ENCODE data around the gene SH2D6. TPM values are rescaled to one million over a fixed set of nuclear protein-coding genes. Genes with fewer than 3 reads are reported as not detected.

The SH2D6 gene
- polyA plus RNA-seq, 2 of the 4 experiments (the other 2 are of a cell fraction), result 1.4 to 1.8 TPM

- TF ChIP-seq ATOH8 (CRISPR knock-in tag; IDR thresholded peaks at IDR 0.05; ENCODE audit: low read depth) (no peak), JUNB (IDR thresholded peaks at IDR 0.05) (no peak), PBX3 (IDR thresholded peaks at IDR 0.05) (no peak), HDAC2 (IDR thresholded peaks at IDR 0.05) (no peak), GATA3 (IDR thresholded peaks at IDR 0.05; ENCODE audit: borderline replicate concordance) (no peak), HEYL (CRISPR knock-in tag; IDR thresholded peaks at IDR 0.05) (no peak), SREBF2 (IDR thresholded peaks at IDR 0.05) (no peak), ESRRA (IDR thresholded peaks at IDR 0.05; ENCODE audit: borderline replicate concordance, low read length) (no peak), NPAS2 (CRISPR knock-in tag; IDR thresholded peaks at IDR 0.05; ENCODE audit: borderline replicate concordance) (no peak)
Observed at GRCh38 chr2:85459771-85460170, 41.3 kb downstream of the SH2D6 start (continued).

DNA sequence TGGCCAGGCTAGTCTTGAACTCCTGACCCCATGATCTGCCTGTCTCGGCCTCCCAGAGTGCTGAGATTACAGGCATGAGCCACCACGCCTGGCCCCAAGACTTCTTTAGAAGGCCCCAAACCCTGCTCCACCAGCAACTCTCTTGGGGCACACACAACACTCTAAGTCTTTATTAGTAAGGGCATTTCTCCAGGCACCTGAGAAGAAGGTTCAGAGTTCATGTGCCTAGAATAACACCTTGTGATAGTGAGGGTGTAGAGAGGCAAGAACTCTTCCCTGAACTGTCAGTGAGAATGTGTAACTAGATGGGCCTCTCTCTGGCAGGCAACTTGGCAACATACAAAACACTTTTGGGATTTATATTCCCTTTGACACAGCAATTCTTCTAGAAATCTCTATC is 43.8 kb downstream of the SH2D6 start:
- peak overlapping the region in 1 of 2 experiments; percentile 61; a peak in 3 of 6 replicates for H3K27ac ChIP-seq
- CTCF ChIA-PET, result interaction anchor here (1.6 to 3.4 kb wide), 2 partner anchors 12 to 54 kb away, joined by 3 to 15 read pairs; no protein-coding TSS in a partner anchor
- H3K4me1 ChIP-seq, result peaks cover 38% of the 10 kb centered on the region
- no peaks in the 10 kb centered on the region for H3K9me3 ChIP-seq
- whole genome bisulfite sequencing (ENCODE audit: missing lambda C conversion rate), result 89% methylated on average over 2 of the region's 2 CpGs
- H3K4me3 ChIP-seq, result no peak overlapping the region
- TF ChIP-seq ESRRA (IDR thresholded peaks at IDR 0.05; ENCODE audit: borderline replicate concordance, low read length) (no peak), BCL3 (IDR thresholded peaks at IDR 0.05) (no peak), HES2 (IDR thresholded peaks at IDR 0.05) (no peak), KDM5A (IDR thresholded peaks at IDR 0.05) (no peak), CBX2 (IDR thresholded peaks at IDR 0.05; ENCODE audit: borderline replicate concordance, low read depth) (no peak), HEYL (CRISPR knock-in tag; IDR thresholded peaks at IDR 0.05) (no peak), RFX5 (IDR thresholded peaks at IDR 0.05) (no peak), NPAS2 (CRISPR knock-in tag; IDR thresholded peaks at IDR 0.05; ENCODE audit: borderline replicate concordance) (no peak), TP53 (CRISPR knock-in tag; IDR thresholded peaks at IDR 0.05) (no peak), HOXA7 (CRISPR knock-in tag; IDR thresholded peaks at IDR 0.05) (no peak), ZSCAN20 (CRISPR knock-in tag; IDR thresholded peaks at IDR 0.05) (no peak), NFE2L2 (conservative IDR thresholded peaks at IDR 0.05; ENCODE audit: low read length) (no peak), REST (IDR thresholded peaks at IDR 0.05) (no peak), JUNB (IDR thresholded peaks at IDR 0.05) (no peak), PBX3 (IDR thresholded peaks at IDR 0.05) (no peak), ZNF302 (CRISPR knock-in tag; IDR thresholded peaks at IDR 0.05) (no peak), GATA3 (IDR thresholded peaks at IDR 0.05; ENCODE audit: borderline replicate concordance) (no peak), HOXB5 (CRISPR knock-in tag; IDR thresholded peaks at IDR 0.05) (no peak), HMGXB4 (CRISPR knock-in tag; IDR thresholded peaks at IDR 0.05; ENCODE audit: borderline replicate concordance) (no peak), TFCP2L1 (CRISPR knock-in tag; IDR thresholded peaks at IDR 0.05) (no peak)
- POLR2A ChIA-PET, result no interaction called here
- ATAC-seq (no peak), FAIRE-seq (no peak), DNase-seq (ENCODE audit: low read depth in 1 of 2, low spot score in 1 of 2) (no peak)
- H3K4me2 ChIP-seq, result no peak overlapping the region
